Mesenchymal stem cell (in vitro differentiated cells and primary cell): ENCODE results near the gene TVP23A.

ENCODE experiments used
- DNase-seq: peaks from one replicate; pipeline ENCODE4 v3.0.0-alpha.2; 2013
- H2AFZ ChIP-seq: one replicate; pipeline ENCODE4 v1.6.1; 2013; ENCODE audit warnings: low read depth, mild to moderate bottlenecking, control low read depth, inconsistent platforms, low read length, moderate library complexity
- H2AK5ac ChIP-seq: 2 replicates; pipeline ENCODE4 v1.6.1; 2013; ENCODE audit warnings: low read length, moderate library complexity, mild to moderate bottlenecking, inconsistent platforms; ENCODE audit not compliant: severe bottlenecking
- H2BK120ac ChIP-seq: one replicate; pipeline ENCODE4 v1.6.1; 2013; ENCODE audit warnings: low read depth, mild to moderate bottlenecking, inconsistent platforms, low read length, moderate library complexity
- H2BK12ac ChIP-seq, 2 experiments: one replicate each; pipeline ENCODE4 v1.6.1; 2013; ENCODE audit warnings: inconsistent platforms in 2 of 2, low read length in 2 of 2, mild to moderate bottlenecking in 2 of 2, moderate library complexity in 2 of 2, control low read depth in 1 of 2
- H2BK15ac ChIP-seq: one replicate; pipeline ENCODE4 v1.6.1; 2013; ENCODE audit warnings: mild to moderate bottlenecking, low read depth, inconsistent platforms; ENCODE audit not compliant: poor library complexity, severe bottlenecking
- H2BK5ac ChIP-seq: 2 replicates; pipeline ENCODE4 v1.6.1; 2013; ENCODE audit warnings: low read depth, mild to moderate bottlenecking, low read length, control low read depth, inconsistent platforms; ENCODE audit not compliant: poor library complexity, severe bottlenecking
- H3K14ac ChIP-seq, 2 experiments: one replicate each; pipeline ENCODE4 v1.6.1; 2013; ENCODE audit warnings: inconsistent platforms in 2 of 2, low read length in 2 of 2, control low read depth in 1 of 2, mild to moderate bottlenecking in 1 of 2, moderate library complexity in 1 of 2
- H3K18ac ChIP-seq, 2 experiments: one replicate each; pipeline ENCODE4 v1.6.1; 2013; ENCODE audit warnings: inconsistent platforms in 2 of 2, low read length in 2 of 2, control low read depth in 1 of 2, low read depth in 1 of 2, mild to moderate bottlenecking in 1 of 2
- H3K23ac ChIP-seq, 2 experiments: one replicate each; pipeline ENCODE4 v1.6.1; 2013; ENCODE audit warnings: inconsistent platforms in 2 of 2, low read length in 2 of 2, mild to moderate bottlenecking in 2 of 2, moderate library complexity in 2 of 2, control low read depth in 1 of 2
- H3K27ac ChIP-seq: 2 replicates; pipeline ENCODE4 v1.5.1; 2013; ENCODE audit warnings: mild to moderate bottlenecking, moderate library complexity, low read length, control low read depth, inconsistent platforms; ENCODE audit not compliant: poor library complexity, severe bottlenecking
- H3K27me3 ChIP-seq, 2 experiments: 2 replicates each; pipeline versions ENCODE4 v1.6.1 to v1.7.0; 2013; ENCODE audit warnings: low read length in 2 of 2, mild to moderate bottlenecking in 2 of 2, moderate library complexity in 2 of 2, control low read depth in 1 of 2, inconsistent platforms in 1 of 2; ENCODE audit not compliant: control insufficient read depth in 1 of 2, insufficient read depth in 1 of 2
- H3K36me3 ChIP-seq, 2 experiments: 2 replicates each; pipeline versions ENCODE4 v1.6.1 to v1.7.0; 2013; ENCODE audit warnings: low read length in 2 of 2, control low read depth in 1 of 2, inconsistent platforms in 1 of 2, low read depth in 1 of 2, mild to moderate bottlenecking in 1 of 2; ENCODE audit not compliant: insufficient read depth in 2 of 2, control insufficient read depth in 1 of 2
- H3K4ac ChIP-seq, 2 experiments: one replicate each; pipeline ENCODE4 v1.6.1; 2013; ENCODE audit warnings: inconsistent platforms in 2 of 2, low read length in 2 of 2, mild to moderate bottlenecking in 2 of 2, moderate library complexity in 2 of 2, control low read depth in 1 of 2, low read depth in 1 of 2
- H3K4me1 ChIP-seq: 2 replicates; pipeline ENCODE4 v1.6.1; 2013; ENCODE audit warnings: low read depth, low read length, control low read depth; ENCODE audit not compliant: control insufficient read depth, insufficient read depth
- H3K4me2 ChIP-seq: 2 replicates; pipeline ENCODE4 v1.6.1; 2013; ENCODE audit warnings: low read length, mild to moderate bottlenecking, inconsistent platforms; ENCODE audit not compliant: poor library complexity, severe bottlenecking
- H3K4me3 ChIP-seq, 2 experiments: 2 replicates each; pipeline versions ENCODE4 v1.5.1 to v1.7.0; 2013; ENCODE audit warnings: low read length in 2 of 2, mild to moderate bottlenecking in 2 of 2, control low read depth in 1 of 2, low read depth in 1 of 2; ENCODE audit not compliant: insufficient read depth in 1 of 2
- H3K79me1 ChIP-seq: replicated peaks from 2 replicates; pipeline ENCODE4 v1.6.1; 2013; ENCODE audit warnings: mild to moderate bottlenecking, control low read depth, low read length, inconsistent platforms; ENCODE audit not compliant: poor library complexity, severe bottlenecking
- H3K9ac ChIP-seq: 2 replicates; pipeline ENCODE4 v1.7.0; 2013; ENCODE audit warnings: mild to moderate bottlenecking, low read length, moderate library complexity
- H3K9me3 ChIP-seq: 2 replicates; pipeline ENCODE4 v1.7.0; 2013; ENCODE audit warnings: mild to moderate bottlenecking, low read length; ENCODE audit not compliant: control insufficient read depth
- H4K8ac ChIP-seq: one replicate; pipeline ENCODE4 v1.6.1; 2013; ENCODE audit warnings: inconsistent platforms, mild to moderate bottlenecking, low read length, moderate library complexity
- H4K91ac ChIP-seq: one replicate; pipeline ENCODE4 v1.6.1; 2013; ENCODE audit warnings: mild to moderate bottlenecking, low read length, inconsistent platforms
- whole genome bisulfite sequencing: methylation state at CpG from one replicate; pipeline ENCODE4 v1.1.7; 2013; ENCODE audit warnings: mixed read lengths; 5-methylcytosine and 5-hydroxymethylcytosine counted together

TVP23A gene

GRCh38 chr16:10846213-10846998 lies 27.8 kb upstream of the TVP23A start:
- no peak overlapping the region for H2BK5ac ChIP-seq

GRCh38 chr16:10840703-10841102 lies 22.1 kb upstream of the TVP23A start:
- H2BK120ac ChIP-seq, result no peak overlapping the region
- H2BK5ac ChIP-seq, result no peak overlapping the region
- WGBS, result 80% methylated on average over 16 of the region's 16 CpGs
- H3K4me3 ChIP-seq, result no peak overlapping the region
- no peak overlapping the region for H3K23ac ChIP-seq
- H4K8ac ChIP-seq, result no peak overlapping the region
- no peak overlapping the region for H3K4me2 ChIP-seq
- no peak overlapping the region for H2AK5ac ChIP-seq
- peaks cover 4 to 40% of the 10 kb centered on the region in 2 experiments for H3K27me3 ChIP-seq
- no peak overlapping the region for H2BK15ac ChIP-seq
- no peaks in the 10 kb centered on the region for H3K79me1 ChIP-seq
- no peak overlapping the region for H3K9ac ChIP-seq
- H3K4me1 ChIP-seq, result no peaks in the 10 kb centered on the region
- no peak overlapping the region for H3K4ac ChIP-seq
- peaks cover 7% of the 10 kb centered on the region for H3K9me3 ChIP-seq
- DNase-seq, result no peak
- H2AFZ ChIP-seq, result no peak overlapping the region
- no peaks in the 10 kb centered on the region for H3K36me3 ChIP-seq
- H4K91ac ChIP-seq, result no peak overlapping the region
- no peak overlapping the region for H3K14ac ChIP-seq
- no peak overlapping the region for H3K27ac ChIP-seq
- H2BK12ac ChIP-seq, result no peak overlapping the region
- no peak overlapping the region for H3K18ac ChIP-seq

More at GRCh38 chr16:10846213-10846998, 27.8 kb upstream of the TVP23A start:
- Histone ChIP-seq H3K4me2 (no peak overlapping the region), H4K91ac (no peak overlapping the region), H2BK12ac (no peak overlapping the region), H2BK15ac (no peak overlapping the region), H3K9ac (no peak overlapping the region), H2AK5ac (no peak overlapping the region), H3K14ac (no peak overlapping the region), H2BK120ac (no peak overlapping the region), H3K27ac (no peak overlapping the region), H3K18ac (no peak overlapping the region), H3K9me3 (no peaks in the 10 kb centered on the region), H3K23ac (no peak overlapping the region), H3K4me1 (no peaks in the 10 kb centered on the region), H4K8ac (no peak overlapping the region), H2AFZ (no peak overlapping the region), H3K79me1 (no peaks in the 10 kb centered on the region), H3K36me3 (no peaks in the 10 kb centered on the region), H3K4ac (no peak overlapping the region), H3K27me3 (peaks cover 0 to 23% of the 10 kb centered on the region in 2 experiments), H3K4me3 (no peak overlapping the region)
- 90% methylated on average over 13 of the region's 14 CpGs for WGBS
- no peak for DNase-seq

DNA sequence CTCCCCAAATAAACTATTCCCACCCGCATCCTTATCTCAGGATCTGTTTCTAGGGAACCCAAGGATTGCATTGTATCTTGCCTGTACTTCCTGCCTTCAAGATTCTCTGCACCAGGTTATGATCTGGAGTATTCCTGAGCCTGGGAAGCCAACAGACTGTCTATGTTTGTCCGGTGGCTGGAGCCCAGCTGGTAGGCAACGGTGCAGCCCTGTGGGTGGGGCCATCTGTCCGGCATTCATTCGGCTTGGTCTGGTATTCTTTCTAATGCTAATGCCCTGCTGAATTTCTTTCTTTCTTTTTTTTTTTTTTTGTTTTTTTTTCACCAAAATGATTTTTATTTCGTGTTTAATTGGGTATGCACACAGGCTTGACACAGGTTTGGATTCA lies 20.7 kb upstream of the TVP23A start:
- Histone ChIP-seq H3K23ac (no peak overlapping the region), H3K9ac (no peak overlapping the region), H3K4me3 (no peak overlapping the region), H2BK15ac (no peak overlapping the region), H3K18ac (no peak overlapping the region), H3K4me1 (no peaks in the 10 kb centered on the region), H3K79me1 (no peaks in the 10 kb centered on the region), H3K4ac (no peak overlapping the region), H4K8ac (no peak overlapping the region), H2BK120ac (no peak overlapping the region), H2AFZ (no peak overlapping the region), H2AK5ac (no peak overlapping the region), H2BK12ac (no peak overlapping the region), H3K14ac (no peak overlapping the region), H3K9me3 (peaks cover 7% of the 10 kb centered on the region), H3K4me2 (no peak overlapping the region), H3K36me3 (no peaks in the 10 kb centered on the region), H3K27ac (no peak overlapping the region), H2BK5ac (no peak overlapping the region), H4K91ac (no peak overlapping the region), H3K27me3 (peaks cover 10 to 38% of the 10 kb centered on the region in 2 experiments)
- 85% methylated on average over 2 of the region's 6 CpGs for WGBS
- DNase-seq, result no peak

DNA sequence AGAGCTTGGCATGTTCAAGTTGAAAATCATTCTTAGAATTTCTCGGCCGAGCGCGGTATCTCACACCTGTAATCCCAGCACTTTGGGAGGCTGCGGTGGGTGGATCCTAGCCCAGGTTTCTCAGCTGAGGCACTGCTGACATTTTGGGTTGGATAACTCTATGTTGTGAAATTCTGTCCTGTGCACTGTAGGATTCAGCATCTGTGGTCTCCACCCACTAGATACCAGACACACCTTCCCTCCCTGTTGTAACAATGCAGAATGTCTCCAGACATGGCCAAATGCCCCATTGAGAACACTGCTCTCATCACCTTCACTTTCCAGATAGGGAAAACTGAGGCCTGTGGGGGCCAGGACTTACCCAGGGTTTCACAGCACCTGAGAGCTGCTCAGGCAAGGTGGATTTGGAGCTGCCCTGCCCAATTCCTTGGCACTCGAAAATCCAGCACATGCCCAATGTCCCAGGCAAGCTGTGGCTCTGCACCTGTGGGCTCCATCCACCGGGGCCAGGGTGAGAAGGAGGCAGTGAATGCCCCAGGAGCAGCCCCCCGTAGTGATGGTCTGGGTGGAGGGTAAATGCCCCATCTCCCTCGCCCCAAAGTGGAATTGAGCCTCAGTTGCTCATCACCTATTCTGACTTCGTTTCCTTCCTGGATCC lies 20.2 kb upstream of the TVP23A start:
- peaks cover 7% of the 10 kb centered on the region for H3K9me3 ChIP-seq
- no peaks in the 10 kb centered on the region for H3K36me3 ChIP-seq
- no peaks in the 10 kb centered on the region for H3K4me1 ChIP-seq
- H2AFZ ChIP-seq, result no peak overlapping the region
- no peaks in the 10 kb centered on the region for H3K79me1 ChIP-seq
- no peak overlapping the region for H3K9ac ChIP-seq
- WGBS, result 80% methylated on average over 9 of the region's 10 CpGs
- H3K4me2 ChIP-seq, result no peak overlapping the region
- no peak overlapping the region for H3K4ac ChIP-seq
- H3K14ac ChIP-seq, result no peak overlapping the region
- no peak overlapping the region for H4K91ac ChIP-seq
- no peak overlapping the region for H2AK5ac ChIP-seq
- H2BK120ac ChIP-seq, result no peak overlapping the region
- H3K27ac ChIP-seq, result no peak overlapping the region
- H3K27me3 ChIP-seq, result peaks cover 14 to 33% of the 10 kb centered on the region in 2 experiments
- H3K23ac ChIP-seq, result no peak overlapping the region
- DNase-seq, result no peak
- no peak overlapping the region for H3K18ac ChIP-seq
- H2BK12ac ChIP-seq, result no peak overlapping the region
- no peak overlapping the region for H3K4me3 ChIP-seq
- H4K8ac ChIP-seq, result no peak overlapping the region
- no peak overlapping the region for H2BK5ac ChIP-seq
- no peak overlapping the region for H2BK15ac ChIP-seq
